ENCODE results near the gene EVC2. TPM values are rescaled to one million over a fixed set of nuclear protein-coding genes. Genes with fewer than 3 reads are reported as not detected.

Gene EVC2
- total and polyA plus RNA-seq, 2 donors (not counting 1 experiment from before 2014, with no cell fraction given): 1.1 TPM; not detected in 1

DNA sequence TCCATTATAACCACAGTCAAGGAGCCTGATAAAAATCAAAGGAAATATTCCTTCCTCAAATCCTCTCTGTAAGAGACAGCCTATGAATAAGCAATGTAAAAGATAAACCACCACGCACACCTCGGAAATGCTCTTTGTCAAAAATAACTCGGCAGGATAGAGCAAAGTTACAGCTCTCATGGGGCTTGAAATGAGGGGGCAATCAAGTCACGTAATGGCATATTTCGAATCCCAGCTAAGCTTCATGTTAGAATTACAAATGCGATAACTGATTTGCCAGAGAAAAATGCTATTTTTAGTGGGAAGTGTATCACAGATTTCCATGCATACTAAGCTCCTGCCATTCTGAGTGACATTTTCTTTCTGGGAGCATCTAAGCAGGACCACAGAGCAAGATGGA is 49.4 kb downstream of the EVC2 start:
- no peak overlapping the region for H3K27ac Mint-ChIP-seq
- H3K9me3 Mint-ChIP-seq (ENCODE audit: insufficient read depth): peaks cover 7% of the 10 kb centered on the region
- H3K9me3 ChIP-seq (ENCODE audit: control extremely low read depth in 1 of 3, control insufficient read depth in 2 of 3, insufficient read depth in 1 of 3, low read length in 2 of 3): peaks cover 0 to 10% (median 6%) of the 10 kb centered on the region in 3 donors
- no peaks in the 10 kb centered on the region for H3K79me2 ChIP-seq (ENCODE audit: control insufficient read depth, insufficient read depth, low read length)
- H3K4me3 Mint-ChIP-seq: no peak overlapping the region
- ChIA-PET CTCF (no interaction called here), POLR2A (no interaction called here)
- TF ChIP-seq EZH2 (IDR thresholded peaks at IDR 0.05; ENCODE audit: borderline replicate concordance, insufficient read depth, low read depth, low read length, poor library complexity, severe bottlenecking): no peak
- TF ChIP-seq, protein P1, sequence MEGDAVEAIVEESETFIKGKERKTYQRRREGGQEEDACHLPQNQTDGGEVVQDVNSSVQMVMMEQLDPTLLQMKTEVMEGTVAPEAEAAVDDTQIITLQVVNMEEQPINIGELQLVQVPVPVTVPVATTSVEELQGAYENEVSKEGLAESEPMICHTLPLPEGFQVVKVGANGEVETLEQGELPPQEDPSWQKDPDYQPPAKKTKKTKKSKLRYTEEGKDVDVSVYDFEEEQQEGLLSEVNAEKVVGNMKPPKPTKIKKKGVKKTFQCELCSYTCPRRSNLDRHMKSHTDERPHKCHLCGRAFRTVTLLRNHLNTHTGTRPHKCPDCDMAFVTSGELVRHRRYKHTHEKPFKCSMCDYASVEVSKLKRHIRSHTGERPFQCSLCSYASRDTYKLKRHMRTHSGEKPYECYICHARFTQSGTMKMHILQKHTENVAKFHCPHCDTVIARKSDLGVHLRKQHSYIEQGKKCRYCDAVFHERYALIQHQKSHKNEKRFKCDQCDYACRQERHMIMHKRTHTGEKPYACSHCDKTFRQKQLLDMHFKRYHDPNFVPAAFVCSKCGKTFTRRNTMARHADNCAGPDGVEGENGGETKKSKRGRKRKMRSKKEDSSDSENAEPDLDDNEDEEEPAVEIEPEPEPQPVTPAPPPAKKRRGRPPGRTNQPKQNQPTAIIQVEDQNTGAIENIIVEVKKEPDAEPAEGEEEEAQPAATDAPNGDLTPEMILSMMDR (IDR thresholded peaks at IDR 0.05): no peak
- no peaks in the 10 kb centered on the region for H3K4me1 ChIP-seq (ENCODE audit: control insufficient read depth in 2 of 2, insufficient read depth in 2 of 2, low read length in 2 of 2)
- no peak overlapping the region for H3K4me3 ChIP-seq (ENCODE audit: control extremely low read depth in 1 of 5, extremely low read depth in 1 of 5, insufficient read depth in 1 of 5, low read depth in 2 of 5, low read length in 4 of 5)
- H4K20me1 ChIP-seq (ENCODE audit: control insufficient read depth, insufficient read depth, low read length, poor library complexity, severe bottlenecking): no peaks in the 10 kb centered on the region
- 92% methylated on average over 4 of the region's 6 CpGs for WGBS (ENCODE audit: insufficient coverage)
- H3K9ac ChIP-seq (ENCODE audit: low read length): no peak overlapping the region
- no peaks in the 10 kb centered on the region for H3K27me3 ChIP-seq (replicated peaks in 1 of 4; ENCODE audit: control extremely low read depth in 1 of 4, control insufficient read depth in 3 of 4, insufficient read depth in 4 of 4, low read length in 3 of 4)
- no peaks in the 10 kb centered on the region for H3K36me3 ChIP-seq (replicated peaks in 1 of 2; ENCODE audit: control extremely low read depth in 1 of 2, control insufficient read depth in 1 of 2, extremely low read depth in 1 of 2, insufficient read depth in 2 of 2, low read length in 1 of 2)
- intact Hi-C loops (cut with micrococcal nuclease): no loop called here
- H3K27me3 Mint-ChIP-seq: no peaks in the 10 kb centered on the region
- H2AFZ ChIP-seq (ENCODE audit: insufficient read depth, low read depth, low read length, poor library complexity, severe bottlenecking): no peak overlapping the region
- DNase-seq: no peak
- no peak for ATAC-seq (ENCODE audit: low read depth)
- H3K4me1 Mint-ChIP-seq: no peaks in the 10 kb centered on the region
- H3K4me2 ChIP-seq (replicated peaks; ENCODE audit: low read depth, low read length, poor library complexity, severe bottlenecking): no peak overlapping the region
- no peak overlapping the region for H3K27ac ChIP-seq (ENCODE audit: low read length in 2 of 2)

DNA sequence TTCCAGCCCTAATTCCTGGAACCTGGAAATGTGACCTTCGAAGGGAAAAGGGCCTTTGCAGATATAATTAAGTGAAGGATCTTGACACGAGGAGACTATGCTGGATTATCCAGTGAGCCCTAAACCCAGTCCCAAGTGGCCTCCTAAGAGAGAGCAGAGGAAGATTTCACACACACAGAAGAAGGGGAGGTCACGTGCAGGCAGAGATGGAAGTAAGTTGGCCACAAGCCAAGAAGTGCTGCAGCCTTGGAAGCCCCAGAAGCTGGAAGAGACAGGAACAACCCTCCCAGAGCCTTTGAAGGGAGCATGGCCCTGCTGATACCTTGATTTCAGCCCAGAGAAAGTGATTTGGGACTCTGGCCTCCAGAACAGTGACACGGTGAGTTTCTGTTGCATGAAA is 51.9 kb downstream of the EVC2 start:
- H3K4me3 Mint-ChIP-seq: no peak overlapping the region
- H3K79me2 ChIP-seq (ENCODE audit: control insufficient read depth, insufficient read depth, low read length): no peaks in the 10 kb centered on the region
- H3K9me3 Mint-ChIP-seq (ENCODE audit: insufficient read depth): peaks cover 2% of the 10 kb centered on the region
- no peak overlapping the region for H3K4me2 ChIP-seq (replicated peaks; ENCODE audit: low read depth, low read length, poor library complexity, severe bottlenecking)
- 100% methylated on average over 1 of the region's 4 CpGs for WGBS (ENCODE audit: insufficient coverage)
- H3K9ac ChIP-seq (ENCODE audit: low read length): no peak overlapping the region
- H3K27ac Mint-ChIP-seq: no peak overlapping the region
- DNase-seq (no peak), ATAC-seq (ENCODE audit: low read depth) (no peak)
- H3K36me3 ChIP-seq (replicated peaks in 1 of 2; ENCODE audit: control extremely low read depth in 1 of 2, control insufficient read depth in 1 of 2, extremely low read depth in 1 of 2, insufficient read depth in 2 of 2, low read length in 1 of 2): no peaks in the 10 kb centered on the region
- CTCF ChIA-PET: no interaction called here
- POLR2A ChIA-PET: no interaction called here
- TF ChIP-seq, protein P1 (IDR thresholded peaks at IDR 0.05): no peak
- TF ChIP-seq EZH2 (IDR thresholded peaks at IDR 0.05; ENCODE audit: borderline replicate concordance, insufficient read depth, low read depth, low read length, poor library complexity, severe bottlenecking): no peak
- no peak overlapping the region for H3K27ac ChIP-seq (ENCODE audit: low read length in 2 of 2)
- H3K27me3 ChIP-seq (replicated peaks in 1 of 4; ENCODE audit: control extremely low read depth in 1 of 4, control insufficient read depth in 3 of 4, insufficient read depth in 4 of 4, low read length in 3 of 4): no peaks in the 10 kb centered on the region
- intact Hi-C loops (cut with micrococcal nuclease): no loop called here
- H3K27me3 Mint-ChIP-seq: no peaks in the 10 kb centered on the region
- H2AFZ ChIP-seq (ENCODE audit: insufficient read depth, low read depth, low read length, poor library complexity, severe bottlenecking): no peak overlapping the region
- no peaks in the 10 kb centered on the region for H3K4me1 Mint-ChIP-seq
- H3K9me3 ChIP-seq (ENCODE audit: control extremely low read depth in 1 of 3, control insufficient read depth in 2 of 3, insufficient read depth in 1 of 3, low read length in 2 of 3): peaks cover 0 to 15% (median 4%) of the 10 kb centered on the region in 3 donors
- H3K4me3 ChIP-seq (ENCODE audit: control extremely low read depth in 1 of 5, extremely low read depth in 1 of 5, insufficient read depth in 1 of 5, low read depth in 2 of 5, low read length in 4 of 5): no peak overlapping the region
- H4K20me1 ChIP-seq (ENCODE audit: control insufficient read depth, insufficient read depth, low read length, poor library complexity, severe bottlenecking): no peaks in the 10 kb centered on the region
- no peaks in the 10 kb centered on the region for H3K4me1 ChIP-seq (ENCODE audit: control insufficient read depth in 2 of 2, insufficient read depth in 2 of 2, low read length in 2 of 2)
